ENCODE measurements around the gene DAPK1. TPM values are rescaled to one million over a fixed set of nuclear protein-coding genes. Genes with fewer than 3 reads are reported as not detected.

DAPK1 gene
- polyA plus RNA-seq, 1 donor from 2014 or later: 45.0 TPM

DNA sequence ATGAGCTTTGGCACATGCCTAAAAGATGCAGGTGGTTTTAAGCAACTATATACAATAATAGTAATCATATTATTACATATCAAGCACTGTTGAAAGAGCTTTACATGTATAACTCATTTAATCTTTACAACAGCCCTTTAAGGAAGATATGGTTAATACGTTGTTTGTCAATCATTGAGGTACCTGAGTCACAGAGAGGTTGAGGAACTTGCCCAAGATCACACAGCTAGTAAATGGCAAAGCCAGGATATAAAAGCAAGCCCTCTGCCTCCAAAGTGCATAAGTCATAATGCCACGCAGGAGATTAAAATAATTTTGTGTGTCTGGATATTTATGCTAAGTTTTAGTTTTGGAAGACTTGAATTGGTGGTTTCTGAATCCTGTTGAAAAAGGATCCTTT, 90.2 kb downstream of the DAPK1 start:
- H3K4me2 ChIP-seq (ENCODE audit: low read length): no peak overlapping the region
- no peaks in the 10 kb centered on the region for H4K20me1 ChIP-seq (ENCODE audit: insufficient read depth)
- H3K79me2 ChIP-seq (replicated peaks; ENCODE audit: insufficient read depth, low read length): peaks cover 6% of the 10 kb centered on the region
- no peak for TF ChIP-seq MXI1 (conservative IDR thresholded peaks at IDR 0.05; ENCODE audit: poor library complexity, severe bottlenecking)
- TF ChIP-seq EZH2 (IDR thresholded peaks at IDR 0.05; ENCODE audit: borderline replicate concordance, insufficient read depth, low read length, poor library complexity, severe bottlenecking): no peak
- TF ChIP-seq SMC3 (conservative IDR thresholded peaks at IDR 0.05; ENCODE audit: poor library complexity): no peak
- no peaks in the 10 kb centered on the region for H3K9me2 ChIP-seq (ENCODE audit: insufficient read depth, low read length)
- no peak overlapping the region for H3K9ac ChIP-seq (ENCODE audit: low read length)
- no peaks in the 10 kb centered on the region for H3K27me3 ChIP-seq (ENCODE audit: insufficient read depth, low read depth, low read length)
- H3K9me3 ChIP-seq (ENCODE audit: low read length): no peaks in the 10 kb centered on the region
- no peak overlapping the region for H2AFZ ChIP-seq (ENCODE audit: low read depth, low read length)
- no peaks in the 10 kb centered on the region for H3K36me3 ChIP-seq (ENCODE audit: insufficient read depth, low read length)
- H3F3A ChIP-seq (ENCODE audit: insufficient read depth, low read length, poor library complexity, severe bottlenecking): no peaks in the 10 kb centered on the region
- H3K27ac ChIP-seq (ENCODE audit: low read length): no peak overlapping the region
- no peak overlapping the region for H3K4me3 ChIP-seq (ENCODE audit: low read length)

- Histone ChIP-seq H3K9me3 (ENCODE audit: low read length) (no peaks in the 10 kb centered on the region), H3K9ac (ENCODE audit: low read length) (no peak overlapping the region), H3F3A (ENCODE audit: insufficient read depth, low read length, poor library complexity, severe bottlenecking) (no peaks in the 10 kb centered on the region), H3K27ac (ENCODE audit: low read length) (no peak overlapping the region), H2AFZ (ENCODE audit: low read depth, low read length) (no peak overlapping the region), H3K9me2 (ENCODE audit: insufficient read depth, low read length) (no peaks in the 10 kb centered on the region), H4K20me1 (ENCODE audit: insufficient read depth) (no peaks in the 10 kb centered on the region), H3K36me3 (ENCODE audit: insufficient read depth, low read length) (no peaks in the 10 kb centered on the region), H3K79me2 (replicated peaks; ENCODE audit: insufficient read depth, low read length) (peaks cover 6% of the 10 kb centered on the region), H3K4me3 (ENCODE audit: low read length) (no peak overlapping the region), H3K4me2 (ENCODE audit: low read length) (no peak overlapping the region), H3K27me3 (ENCODE audit: insufficient read depth, low read depth, low read length) (no peaks in the 10 kb centered on the region)
- no peak for TF ChIP-seq SMC3 (conservative IDR thresholded peaks at IDR 0.05; ENCODE audit: poor library complexity)
- TF ChIP-seq EZH2 (IDR thresholded peaks at IDR 0.05; ENCODE audit: borderline replicate concordance, insufficient read depth, low read length, poor library complexity, severe bottlenecking): no peak
- no peak for TF ChIP-seq POLR2AphosphoS5 (IDR thresholded peaks at IDR 0.05)
- no peak for TF ChIP-seq EP300 (conservative IDR thresholded peaks at IDR 0.05; ENCODE audit: poor library complexity, severe bottlenecking)
- no peak for TF ChIP-seq REST (IDR thresholded peaks at IDR 0.05; ENCODE audit: borderline replicate concordance)
- TF ChIP-seq TAF1 (IDR thresholded peaks at IDR 0.05; ENCODE audit: low read depth): no peak
- no peak for TF ChIP-seq RAD21 (conservative IDR thresholded peaks at IDR 0.05)
- TF ChIP-seq, protein P1, sequence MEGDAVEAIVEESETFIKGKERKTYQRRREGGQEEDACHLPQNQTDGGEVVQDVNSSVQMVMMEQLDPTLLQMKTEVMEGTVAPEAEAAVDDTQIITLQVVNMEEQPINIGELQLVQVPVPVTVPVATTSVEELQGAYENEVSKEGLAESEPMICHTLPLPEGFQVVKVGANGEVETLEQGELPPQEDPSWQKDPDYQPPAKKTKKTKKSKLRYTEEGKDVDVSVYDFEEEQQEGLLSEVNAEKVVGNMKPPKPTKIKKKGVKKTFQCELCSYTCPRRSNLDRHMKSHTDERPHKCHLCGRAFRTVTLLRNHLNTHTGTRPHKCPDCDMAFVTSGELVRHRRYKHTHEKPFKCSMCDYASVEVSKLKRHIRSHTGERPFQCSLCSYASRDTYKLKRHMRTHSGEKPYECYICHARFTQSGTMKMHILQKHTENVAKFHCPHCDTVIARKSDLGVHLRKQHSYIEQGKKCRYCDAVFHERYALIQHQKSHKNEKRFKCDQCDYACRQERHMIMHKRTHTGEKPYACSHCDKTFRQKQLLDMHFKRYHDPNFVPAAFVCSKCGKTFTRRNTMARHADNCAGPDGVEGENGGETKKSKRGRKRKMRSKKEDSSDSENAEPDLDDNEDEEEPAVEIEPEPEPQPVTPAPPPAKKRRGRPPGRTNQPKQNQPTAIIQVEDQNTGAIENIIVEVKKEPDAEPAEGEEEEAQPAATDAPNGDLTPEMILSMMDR (IDR thresholded peaks at IDR 0.05; ENCODE audit: poor library complexity, severe bottlenecking): no peak
- TF ChIP-seq MXI1 (conservative IDR thresholded peaks at IDR 0.05; ENCODE audit: poor library complexity, severe bottlenecking): no peak
Measured at GRCh38 chr9:87588339-87588738, 90.7 kb downstream of the DAPK1 start.
